SU-DHL-6 (cell line): ENCODE data around the gene PGPEP1.

ENCODE experiments used
- H2AFZ ChIP-seq: fragments of 200-600 bp; sonication (generic); 2 replicates; pipeline ENCODE4 v1.6.1; 2014; ENCODE audit warnings: low read depth, mild to moderate bottlenecking, moderate library complexity, mixed read lengths, antibody characterized with exemption, low read length; ENCODE audit not compliant: severe bottlenecking
- H3F3A ChIP-seq: fragments of 200-600 bp; shearing (Covaris generic); 2 replicates; pipeline ENCODE4 v1.6.0; 2016; ENCODE audit warnings: antibody characterized with exemption, mild to moderate bottlenecking; ENCODE audit not compliant: insufficient read depth
- H3K27ac ChIP-seq: fragments of 200-600 bp; sonication (generic); 2 replicates; pipeline ENCODE4 v1.5.1; 2016; ENCODE audit warnings: low read depth, mild to moderate bottlenecking, low read length, moderate library complexity, mixed read lengths
- H3K27me3 ChIP-seq: fragments of 200-600 bp; sonication (generic), shearing (Covaris generic); 2 replicates; pipeline ENCODE4 v1.6.0; 2014; ENCODE audit warnings: mild to moderate bottlenecking, low read length
- H3K36me3 ChIP-seq: fragments of 200-600 bp; sonication (generic); 2 replicates; pipeline ENCODE4 v1.6.1; 2014; ENCODE audit warnings: mild to moderate bottlenecking, low read length, mixed read lengths
- H3K4me2 ChIP-seq: fragments of 300-600, 200-600 bp; shearing (Covaris generic), sonication (generic); 2 replicates; pipeline ENCODE4 v1.6.0; 2014; ENCODE audit warnings: low read length, low read depth, mild to moderate bottlenecking; ENCODE audit not compliant: poor library complexity, severe bottlenecking
- H3K4me3 ChIP-seq: fragments of 200-600 bp; sonication (generic); 2 replicates; pipeline ENCODE4 v1.5.1; 2014; ENCODE audit warnings: antibody characterized with exemption, low read length, mild to moderate bottlenecking, mixed read lengths; ENCODE audit not compliant: insufficient read depth, poor library complexity, severe bottlenecking
- H3K79me2 ChIP-seq: fragments of 200-600 bp; sonication (generic); 2 replicates; pipeline ENCODE4 v1.6.1; 2014; ENCODE audit warnings: mild to moderate bottlenecking, low read length, moderate library complexity; ENCODE audit not compliant: insufficient read depth
- H3K9ac ChIP-seq: fragments of 200-600 bp; sonication (generic); 2 replicates; pipeline ENCODE4 v1.7.0; 2014; ENCODE audit warnings: mild to moderate bottlenecking, low read length
- H3K9me2 ChIP-seq: fragments of 200-600 bp; sonication (generic); replicated peaks from 2 replicates; pipeline ENCODE4 v1.6.1; 2014; ENCODE audit warnings: low read length; ENCODE audit not compliant: insufficient read depth
- H3K9me3 ChIP-seq: fragments of 200-600 bp; sonication (generic); 2 replicates; pipeline ENCODE4 v1.6.1; 2014; ENCODE audit warnings: low read length, mixed read lengths; ENCODE audit not compliant: insufficient read depth
- H4K20me1 ChIP-seq: fragments of 200-600 bp; sonication (generic); 2 replicates; pipeline ENCODE4 v1.6.1; 2014; ENCODE audit warnings: low read depth, mild to moderate bottlenecking, antibody characterized with exemption, low read length, moderate library complexity, mixed read lengths
- CTCF ChIP-seq: fragments of 200-600 bp; sonication (generic); IDR thresholded peaks from one replicate; pipeline ENCODE4 v1.5.1; 2017; ENCODE audit warnings: antibody characterized with exemption, mild to moderate bottlenecking, low read length, moderate library complexity; ENCODE audit not compliant: insufficient read depth, poor library complexity, severe bottlenecking
- EZH2phosphoT487 ChIP-seq: fragments of 200-600 bp; sonication (generic), shearing (Covaris generic); conservative IDR thresholded peaks from 2 replicates; pipeline ENCODE4 v1.6.1; 2018; ENCODE audit warnings: mild to moderate bottlenecking, antibody characterized with exemption, low read length, moderate library complexity, mixed read lengths

Gene PGPEP1

GRCh38 chr19:18393836-18394235, 53.4 kb downstream of the PGPEP1 start:
- Histone ChIP-seq H3K9me2 (no peaks in the 10 kb centered on the region), H3K27me3 (no peaks in the 10 kb centered on the region; the same call in 1 of the 2 replicates), H3K4me3 (no peak overlapping the region), H3K36me3 (no peaks in the 10 kb centered on the region), H3K4me2 (no peak overlapping the region), H3K9me3 (no peaks in the 10 kb centered on the region), H3F3A (no peaks in the 10 kb centered on the region), H4K20me1 (no peaks in the 10 kb centered on the region), H3K27ac (no peak overlapping the region), H2AFZ (no peak overlapping the region), H3K79me2 (no peaks in the 10 kb centered on the region), H3K9ac (no peak overlapping the region)
- TF ChIP-seq EZH2phosphoT487, result no peak
- no peak for TF ChIP-seq CTCF

- Histone ChIP-seq H3K4me2 (peak overlapping the region; percentile 22), H3K27me3 (no peaks in the 10 kb centered on the region; the same call in 1 of the 2 replicates), H3K36me3 (no peaks in the 10 kb centered on the region), H3K79me2 (no peaks in the 10 kb centered on the region), H3K27ac (no peak overlapping the region), H3K9me2 (no peaks in the 10 kb centered on the region), H3F3A (no peaks in the 10 kb centered on the region), H3K9me3 (no peaks in the 10 kb centered on the region), H4K20me1 (no peaks in the 10 kb centered on the region), H2AFZ (no peak overlapping the region), H3K9ac (no peak overlapping the region; the same call in 1 of the 2 replicates), H3K4me3 (no peak overlapping the region)
- TF ChIP-seq EZH2phosphoT487, result no peak
- no peak for TF ChIP-seq CTCF
Measured at GRCh38 chr19:18396471-18397241, 56.3 kb downstream of the PGPEP1 start.

- Histone ChIP-seq H2AFZ (no peak within 1 kb of the TSS), H4K20me1 (no peaks in the 10 kb centered on the region), H3K36me3 (no peaks in the 10 kb centered on the region), H3K79me2 (no peaks in the 10 kb centered on the region), H3K4me2 (peak within 1 kb of the TSS; percentile 22), H3F3A (peaks cover 3% of the 10 kb centered on the region), H3K9me3 (no peaks in the 10 kb centered on the region), H3K9ac (no peak within 1 kb of the TSS; the same call in 1 of the 2 replicates), H3K4me3 (no peak within 1 kb of the TSS), H3K27me3 (no peaks in the 10 kb centered on the region; the same call in 1 of the 2 replicates), H3K27ac (no peak within 1 kb of the TSS), H3K9me2 (no peaks in the 10 kb centered on the region)
- TF ChIP-seq EZH2phosphoT487, result no peak
- no peak for TF ChIP-seq CTCF
Measured at GRCh38 chr19:18397242-18398202, 57.1 kb downstream of the PGPEP1 start, which contains the start of gene LRRC25. Gene LRRC25 (minus strand): TSS chr19:18397622. CDS start chr19:18396963, 659 bp downstream.
